GM19328 (cell line): ENCODE measurements around the gene RPS27.
A peak's percentile ranks its signal among the peaks of the same experiment; 100 is the strongest.

Experiments used
- ATAC-seq: cut with Tn5 transposase; IDR thresholded peaks from one replicate; pipeline ENCODE4 v1.9.1; 2021; ENCODE audit warnings: mild to moderate bottlenecking, moderate library complexity; ENCODE audit not compliant: unreplicated experiment

RPS27 gene

DNA sequence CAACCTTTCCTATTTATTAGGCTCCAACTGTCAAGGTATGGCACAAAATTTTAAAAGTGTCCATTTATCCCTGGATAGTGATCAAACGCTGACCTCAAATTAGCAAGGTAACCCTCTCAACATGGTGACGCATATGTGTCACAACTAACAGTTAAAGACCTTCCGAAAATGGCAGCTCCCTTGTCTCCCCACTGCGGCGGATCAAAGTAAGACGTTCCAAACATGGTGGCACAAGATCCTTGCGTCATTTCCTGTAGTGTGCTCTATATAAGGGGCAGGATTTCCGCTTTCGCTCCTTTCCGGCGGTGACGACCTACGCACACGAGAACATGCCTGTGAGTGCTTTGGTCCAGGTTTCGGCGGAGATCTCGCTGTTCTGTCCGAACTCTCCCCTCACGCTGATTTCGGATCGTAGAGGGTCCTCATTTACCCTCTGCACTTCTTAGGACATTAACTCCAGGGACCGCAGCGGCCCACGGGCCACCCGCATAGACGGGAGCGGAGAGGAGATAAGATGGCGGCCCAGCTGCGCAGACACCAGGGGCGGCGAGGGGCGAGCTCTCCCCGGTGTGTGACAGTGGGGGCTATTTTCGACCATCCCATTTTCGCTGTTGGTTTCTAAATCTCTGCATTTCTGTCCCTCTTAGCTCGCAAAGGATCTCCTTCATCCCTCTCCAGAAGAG lies at the start of gene RPS27:
Gene RPS27 (plus strand): TSS at position 295 of the 683 bp plus-strand sequence. CDS start 35 bp downstream, at position 330.
- peak; percentile 71 for ATAC-seq

DNA sequence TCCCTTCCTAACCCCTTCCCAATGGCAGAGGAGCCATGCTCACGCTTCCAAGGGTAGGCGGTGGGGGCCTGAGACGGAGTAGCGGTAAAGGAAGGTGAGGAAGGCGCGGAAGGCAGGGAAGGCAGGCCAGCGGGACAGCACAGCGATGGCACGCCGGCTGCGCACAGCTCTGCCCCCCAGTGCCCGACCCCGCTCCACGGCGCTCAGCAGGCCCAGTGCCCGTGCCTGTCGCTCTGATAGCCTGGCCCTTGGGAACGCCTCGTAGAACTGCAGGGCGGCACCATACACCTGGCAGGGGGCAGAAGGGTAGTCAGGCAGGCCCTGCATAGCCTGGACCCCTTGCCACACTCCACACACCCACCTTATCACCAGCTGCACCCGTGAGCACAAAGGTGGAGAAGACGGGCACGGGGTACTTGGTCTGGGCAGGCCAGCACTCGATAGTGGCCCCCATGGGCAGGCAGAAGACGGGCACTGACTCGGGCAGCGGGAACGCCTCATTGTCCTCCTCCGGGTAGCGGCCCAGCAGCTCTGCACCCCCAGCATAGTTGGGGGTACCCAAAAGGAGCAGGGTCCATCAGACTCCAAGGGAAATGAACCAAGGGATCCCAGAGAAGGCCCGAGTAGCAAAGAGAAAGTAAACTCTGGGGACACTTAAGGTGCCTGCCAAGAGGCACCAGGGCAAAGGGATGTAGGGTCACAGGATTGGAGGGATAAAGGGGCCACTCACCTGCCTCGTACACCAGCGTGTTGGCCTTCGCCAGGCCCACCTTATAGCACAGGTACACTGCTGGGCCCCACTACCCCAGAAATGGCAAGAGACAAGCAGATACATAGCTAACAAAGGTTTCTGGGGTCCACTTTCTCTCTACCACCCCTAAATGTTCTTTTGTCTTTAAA lies 48.5 kb upstream of the RPS27 start:
- no peak for ATAC-seq

DNA sequence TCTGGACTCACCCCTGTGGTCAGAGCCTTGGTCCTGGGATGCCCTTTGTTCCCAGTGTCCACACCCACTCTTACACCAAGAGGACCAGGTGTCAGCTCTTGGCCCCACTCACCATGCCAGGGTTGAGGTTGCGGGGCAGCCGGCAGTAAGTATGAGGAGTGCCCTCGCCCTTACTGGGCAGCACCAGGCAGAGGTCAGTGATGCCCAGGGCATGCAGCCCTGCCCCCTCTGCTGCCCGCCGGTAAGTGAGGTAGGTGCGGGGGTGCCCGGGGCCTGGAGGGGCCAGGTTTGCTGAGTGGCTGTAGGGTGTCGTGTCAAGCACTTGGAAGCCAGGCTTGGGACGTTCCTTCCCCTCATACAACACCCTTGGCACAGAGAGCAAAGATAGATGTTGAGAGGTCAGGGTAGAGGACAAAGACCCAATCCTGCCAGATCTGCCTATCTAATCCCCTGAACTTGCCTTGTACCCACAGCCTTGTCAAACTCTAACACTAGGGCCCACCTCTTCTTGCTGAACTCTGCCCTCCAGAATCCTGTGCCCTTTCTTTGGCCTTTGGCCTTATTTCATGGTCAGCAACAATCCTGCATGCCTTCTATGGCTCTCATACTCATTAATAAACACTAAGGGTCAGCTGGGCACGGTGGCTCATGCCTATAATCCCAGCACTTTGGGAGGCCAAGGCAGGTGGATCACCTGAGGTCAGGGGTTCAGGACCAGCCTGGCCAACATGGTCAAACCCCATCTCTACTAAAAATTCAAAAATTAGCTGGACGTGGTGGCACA lies 47.6 kb upstream of the RPS27 start:
- ATAC-seq = no peak

- ATAC-seq = no peak
Observed at GRCh38 chr1:153944005-153944826, 46.3 kb upstream of the RPS27 start.

DNA sequence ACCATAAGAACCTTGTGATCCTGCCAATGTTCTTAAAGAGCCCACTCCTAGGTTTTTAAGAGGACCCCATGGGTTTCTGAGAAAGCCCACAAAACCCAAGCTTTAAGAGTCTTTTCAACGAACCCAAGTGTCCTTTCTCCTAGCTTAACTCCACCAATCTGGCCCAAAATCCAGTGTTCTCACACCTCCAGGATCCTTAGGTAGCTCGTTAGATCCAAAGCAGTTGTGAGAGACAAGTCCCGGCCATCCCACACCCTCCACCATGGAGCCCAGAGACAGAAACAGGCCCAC lies 45.8 kb upstream of the RPS27 start:
- no peak for ATAC-seq

DNA sequence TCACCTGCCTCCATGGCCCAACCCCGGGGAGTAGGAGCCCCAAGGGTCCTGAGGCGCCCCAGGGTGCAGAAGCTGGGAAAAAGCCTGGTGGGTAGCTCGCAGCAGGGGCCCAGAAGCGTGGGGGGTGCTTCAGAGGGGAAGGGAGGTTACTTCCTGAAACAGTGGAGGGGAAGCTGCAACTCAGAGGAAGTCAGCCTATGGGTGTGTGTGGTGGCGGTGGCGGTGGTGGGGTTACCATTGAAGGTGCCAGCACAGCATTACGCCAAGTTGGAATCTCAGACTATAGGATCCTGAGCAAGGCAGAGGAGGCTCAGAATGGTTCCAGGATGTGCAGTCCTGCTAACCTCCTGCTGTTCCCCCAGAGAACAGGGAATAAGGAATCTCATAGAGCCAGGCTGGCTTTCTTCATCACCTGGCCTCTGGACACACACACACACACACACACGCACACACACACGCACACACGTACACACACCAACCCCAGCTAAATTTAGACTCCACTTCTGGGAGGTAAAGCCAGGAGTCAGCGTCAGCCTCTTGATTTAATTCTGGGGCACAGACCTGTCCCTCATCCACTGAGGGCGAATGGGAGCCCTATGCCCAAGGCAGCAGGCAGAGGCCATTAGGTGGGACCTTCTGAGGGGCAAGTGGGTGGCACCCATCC lies 45.3 kb upstream of the RPS27 start:
- ATAC-seq = no peak

DNA sequence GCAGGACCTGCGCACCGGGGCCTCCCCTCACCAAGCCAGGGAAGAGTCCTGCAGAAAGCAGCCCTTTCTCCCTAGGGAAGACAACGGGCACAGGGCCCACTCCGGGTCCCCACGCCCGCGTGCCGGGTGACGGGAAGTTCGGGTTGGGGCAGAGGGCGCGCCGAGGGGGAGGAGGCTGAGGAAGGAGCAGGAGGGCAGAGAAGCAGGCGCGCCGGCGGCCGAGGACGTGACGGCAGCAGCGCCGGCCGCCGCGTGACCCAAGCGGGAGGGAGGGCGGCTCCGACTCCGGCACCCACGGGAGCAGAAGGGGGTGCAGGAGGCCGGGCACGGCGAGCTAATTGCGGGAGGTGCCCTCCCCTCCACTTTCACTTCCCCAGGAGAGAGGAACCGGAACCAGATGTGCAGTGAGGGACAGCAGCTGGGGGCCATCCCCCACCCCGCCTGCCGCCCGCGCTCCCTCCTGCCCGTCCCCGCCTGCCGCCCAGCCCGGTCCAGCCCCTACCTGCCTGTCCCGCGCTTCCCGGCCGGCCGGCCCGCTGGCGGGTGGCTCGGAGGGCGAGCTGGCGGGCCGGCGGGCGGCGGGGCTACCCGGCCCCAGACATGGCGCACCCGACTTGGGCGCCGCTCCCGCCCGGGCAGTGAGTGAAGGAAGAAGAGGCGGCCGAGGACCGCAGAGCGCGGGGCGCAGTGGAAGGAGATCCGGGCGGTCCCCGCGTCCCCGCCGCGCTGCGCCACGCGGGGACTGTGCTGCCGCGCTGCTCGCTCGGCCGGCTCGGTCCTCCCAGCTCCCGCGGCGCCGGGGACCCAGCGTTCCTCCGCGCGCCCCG lies 44.6 kb upstream of the RPS27 start:
- ATAC-seq = peak; percentile 68

DNA sequence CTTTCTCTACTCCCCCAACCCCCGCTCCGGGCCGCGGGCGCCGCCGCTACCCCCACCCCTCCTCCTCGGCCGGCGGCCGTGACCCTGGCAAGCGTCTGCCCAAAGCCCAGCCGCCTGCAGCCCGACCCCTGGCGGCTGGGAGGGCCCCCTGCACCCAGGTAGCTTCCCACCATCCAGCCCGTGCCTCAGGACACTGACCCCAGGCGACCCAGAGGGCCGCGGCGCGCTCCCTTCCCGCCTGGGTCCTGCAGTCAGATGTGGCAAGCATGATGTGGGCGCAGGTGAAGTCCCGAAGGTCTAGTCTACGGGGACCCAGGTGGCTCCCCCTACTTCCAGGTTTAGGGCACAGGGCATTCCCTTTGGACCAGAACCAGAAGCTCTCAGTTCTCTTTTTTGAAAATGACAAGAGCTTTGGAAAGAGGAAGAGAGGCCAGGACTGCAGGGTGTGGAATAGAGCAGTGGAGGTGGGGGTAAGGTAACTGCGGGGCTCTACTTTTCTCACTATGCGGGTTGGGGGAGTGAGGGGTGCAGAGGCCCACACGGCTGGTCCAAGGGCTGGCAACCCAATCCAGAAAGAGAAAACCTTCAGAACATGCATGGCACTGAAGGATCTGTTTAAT lies 43.8 kb upstream of the RPS27 start, which contains the start of gene DENND4B:
Gene DENND4B (minus strand): TSS at position 97 of the 620 bp plus-strand sequence. CDS start 2,344 bp downstream, outside the sequence.
- peak; percentile 54 for ATAC-seq

- ATAC-seq = no peak
Observed at GRCh38 chr1:153951183-153951582, 39.4 kb upstream of the RPS27 start.

- ATAC-seq = no peak
Observed at GRCh38 chr1:153951801-153952200, 38.8 kb upstream of the RPS27 start.

DNA sequence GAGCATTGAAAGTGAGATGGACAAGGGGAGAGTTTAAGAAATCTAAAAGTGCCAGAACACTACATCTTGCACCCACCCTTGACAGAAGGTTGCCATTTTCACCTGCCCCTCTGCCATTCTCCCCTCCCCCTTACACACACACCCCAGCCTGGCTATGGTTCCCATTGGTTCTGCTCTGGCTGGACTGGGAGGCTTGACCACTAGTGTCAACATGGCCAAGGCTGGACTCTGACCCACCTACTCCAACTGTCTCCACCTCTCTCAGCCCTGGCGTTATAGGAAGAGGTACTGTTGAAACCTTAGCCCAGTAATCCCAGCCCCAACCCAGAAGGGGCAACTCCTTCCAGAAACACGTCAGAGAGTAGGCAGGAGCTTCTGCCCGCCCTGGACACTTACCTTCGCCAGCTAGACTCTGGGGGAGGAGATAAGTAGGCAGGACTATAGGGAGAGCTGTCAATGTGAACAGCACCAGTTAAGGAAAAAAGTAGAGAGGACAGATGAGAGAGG lies 36.6 kb upstream of the RPS27 start:
- no peak for ATAC-seq

GRCh38 chr1:153954826-153955225 lies 35.7 kb upstream of the RPS27 start:
- ATAC-seq = no peak

- no peak for ATAC-seq
Observed at GRCh38 chr1:153956997-153957715, 33.4 kb upstream of the RPS27 start.

GRCh38 chr1:153957744-153958110 lies 32.8 kb upstream of the RPS27 start:
- peak; percentile 9 for ATAC-seq

- ATAC-seq = peak; percentile 71
Observed at GRCh38 chr1:153958111-153958960, 32.2 kb upstream of the RPS27 start, which contains the start of gene CRTC2. CRTC2 (minus strand) TSS chr1:153958612; CDS start chr1:153958497, 115 bp downstream.

DNA sequence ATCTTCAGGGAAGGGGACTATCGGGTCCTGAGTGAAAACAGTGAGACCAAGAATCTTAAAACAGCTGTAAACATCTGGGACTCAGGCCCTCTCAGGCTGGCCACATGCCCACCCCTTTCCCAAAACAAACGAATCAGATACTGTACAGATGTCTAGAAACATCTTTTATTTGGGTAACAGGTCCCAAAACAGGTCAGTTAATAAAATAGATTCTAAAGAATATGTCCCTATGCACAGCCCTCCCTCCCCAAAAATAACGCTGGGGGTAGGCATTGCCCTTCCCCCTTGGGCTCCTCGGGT lies 31.7 kb upstream of the RPS27 start:
- no peak for ATAC-seq

- ATAC-seq = no peak
Observed at GRCh38 chr1:153959454-153959853, 31.1 kb upstream of the RPS27 start.
